HG03469 (cell line): ENCODE data around the gene COQ10A.

Experiments used
- ATAC-seq: cut with Tn5 transposase; IDR thresholded peaks from one replicate; pipeline ENCODE4 v1.9.1; 2021; ENCODE audit warnings: mild to moderate bottlenecking, moderate library complexity, moderate number of reproducible peaks; ENCODE audit not compliant: unreplicated experiment

Gene COQ10A

GRCh38 chr12:56308714-56309113 lies 42.0 kb downstream of the COQ10A start:
- no peak for ATAC-seq

- ATAC-seq: no peak
Measured at GRCh38 chr12:56311003-56311402, 44.3 kb downstream of the COQ10A start.

GRCh38 chr12:56315249-56315621 lies 48.5 kb downstream of the COQ10A start:
- ATAC-seq: no peak

GRCh38 chr12:56315622-56316473 lies 49.1 kb downstream of the COQ10A start, which contains the start of gene CNPY2:
Gene CNPY2, minus strand, starts transcription at chr12:56315988. Its CDS starts 771 bp downstream, at chr12:56315217.
- ATAC-seq: peak; percentile 71

- no peak for ATAC-seq
Measured at GRCh38 chr12:56317675-56318074, 50.9 kb downstream of the COQ10A start.
